GM19324 (cell line): ENCODE data around the gene MYLK.
"Not testable (repeated sequence)": the region's sequence is repeated elsewhere in the genome, so short reads cannot be mapped to it uniquely, and the experiment has no call there.

ENCODE experiments used
- ATAC-seq: cut with Tn5 transposase; IDR thresholded peaks from one replicate; pipeline ENCODE4 v1.9.1; 2021; ENCODE audit warnings: mild to moderate bottlenecking, moderate library complexity; ENCODE audit not compliant: unreplicated experiment, low FRiP score

The MYLK gene

GRCh38 chr3:123884203-123884831 is at the start of gene MYLK:
MYLK (minus strand) TSS chr3:123884332; CDS start chr3:123793841, 90,491 bp downstream.
- ATAC-seq = peak; percentile 51

GRCh38 chr3:123930445-123930844 is 46.3 kb upstream of the MYLK start:
- ATAC-seq = no peak

GRCh38 chr3:123929325-123929724 is 45.2 kb upstream of the MYLK start:
- no peak for ATAC-seq

- no peak for ATAC-seq
These were observed 42.3 kb upstream of the MYLK start for GRCh38 chr3:123926396-123926795.

- no peak for ATAC-seq
These were observed 36.7 kb upstream of the MYLK start for GRCh38 chr3:123920868-123921267.

- ATAC-seq = no peak
These were observed 36.3 kb upstream of the MYLK start for GRCh38 chr3:123920383-123920782.

GRCh38 chr3:123919353-123919752 is 35.2 kb upstream of the MYLK start:
- ATAC-seq = no peak

- ATAC-seq = no peak
These were observed 30.7 kb upstream of the MYLK start for GRCh38 chr3:123914829-123915228.

GRCh38 chr3:123909785-123910184 is 25.7 kb upstream of the MYLK start:
- peak; percentile 79 for ATAC-seq

GRCh38 chr3:123907720-123908119 is 23.6 kb upstream of the MYLK start:
- no peak for ATAC-seq

- ATAC-seq = no peak
These were observed 15.3 kb upstream of the MYLK start for GRCh38 chr3:123899300-123899865.

GRCh38 chr3:123893012-123893411 is 8.9 kb upstream of the MYLK start:
- ATAC-seq = no peak

- ATAC-seq = no peak
These were observed 8.1 kb upstream of the MYLK start for GRCh38 chr3:123892195-123892594.

- not testable (repeated sequence) for ATAC-seq
These were observed 6.9 kb upstream of the MYLK start for GRCh38 chr3:123890991-123891390.

- not testable (repeated sequence) for ATAC-seq
These were observed 6.0 kb upstream of the MYLK start for GRCh38 chr3:123890162-123890561.

GRCh38 chr3:123884993-123885392 is 861 bp upstream of the MYLK start:
- ATAC-seq = no peak

- peak; percentile 2 for ATAC-seq
These were observed 380 bp downstream of the MYLK start for GRCh38 chr3:123883701-123884202.

- no peak for ATAC-seq
These were observed 1.0 kb downstream of the MYLK start for GRCh38 chr3:123883111-123883510.

GRCh38 chr3:123881771-123882170 is 2.4 kb downstream of the MYLK start:
- no peak for ATAC-seq

- ATAC-seq = no peak
These were observed 3.1 kb downstream of the MYLK start for GRCh38 chr3:123880998-123881561.

- no peak for ATAC-seq
These were observed 5.3 kb downstream of the MYLK start for GRCh38 chr3:123878807-123879206.

- ATAC-seq = no peak
These were observed 6.2 kb downstream of the MYLK start for GRCh38 chr3:123877965-123878364.
